Endothelial cell of umbilical vein (primary cell): ENCODE results near the gene TATDN3. TPM values are rescaled to one million over a fixed set of nuclear protein-coding genes. Genes with fewer than 3 reads are reported as not detected.

Experiments used
- BruUV-seq: library from RNA; stranded (reverse); fragments of 400-500 nt; replicated peaks from 2 replicates; lab custom pipeline; 2021; lab: Mats Ljungman, UMichigan
- CTCF ChIA-PET: fragments of 300-600, 350-600 bp; sonication (Branson Sonifier 250); formaldehyde crosslinking; loops from one replicate; lab custom pipeline; 2021; ENCODE audit warnings: antibody characterized with exemption, inconsistent platforms; lab: Charles Lee
- POLR2A ChIA-PET: fragments of 300-600, 350-600 bp; sonication (Branson Sonifier 250); formaldehyde crosslinking; loops from one replicate; lab custom pipeline; 2021; ENCODE audit warnings: antibody characterized with exemption, inconsistent platforms; lab: Charles Lee
- DNase-seq: peaks from one replicate; pipeline ENCODE4 v3.0.0-alpha.2; 2011; ENCODE audit warnings: low read depth, low spot score
- FAIRE-seq: peaks from 2 replicates; lab custom pipeline; 2011; peaks lifted over from hg19 to GRCh38; lab: Jason Lieb, UNC
- H2AFZ ChIP-seq: 2 replicates; pipeline ENCODE4 v1.6.0; 2012; ENCODE audit warnings: low read depth, low read length, control low read depth, inconsistent platforms
- H3K27ac ChIP-seq: 2 replicates; pipeline ENCODE4 v1.5.1; 2011; ENCODE audit warnings: low read depth, mild to moderate bottlenecking, control low read depth, low read length, moderate library complexity; ENCODE audit not compliant: insufficient read depth
- H3K27me3 ChIP-seq, 2 experiments: 2 replicates each; pipeline versions ENCODE4 v1.6.0 to v1.6.1; 2011; ENCODE audit warnings: low read length in 2 of 2, mixed read lengths in 1 of 2; ENCODE audit not compliant: control insufficient read depth in 2 of 2, insufficient read depth in 2 of 2
- H3K36me3 ChIP-seq, 2 experiments: 2 replicates in 1 of 2; 3 replicates in 1 of 2; pipeline ENCODE4 v1.5.1; 2011; ENCODE audit warnings: low read length in 2 of 2, mild to moderate bottlenecking in 1 of 2, moderate library complexity in 1 of 2; ENCODE audit not compliant: control insufficient read depth in 2 of 2, insufficient read depth in 2 of 2; ENCODE audit errors: extremely low read depth in 1 of 2
- H3K4me1 ChIP-seq: 3 replicates; pipeline ENCODE4 v1.5.1; 2011; ENCODE audit warnings: mild to moderate bottlenecking, low read length; ENCODE audit not compliant: control insufficient read depth, insufficient read depth; ENCODE audit errors: extremely low read depth
- H3K4me2 ChIP-seq: 2 replicates; pipeline ENCODE4 v1.6.1; 2011; ENCODE audit warnings: low read length, control low read depth, mixed read lengths; ENCODE audit not compliant: insufficient read depth
- H3K4me3 ChIP-seq, 3 experiments: fragments of 200-600 bp in 1 of 3; sonication (generic), shearing (Covaris generic) in 1 of 3; replicated peaks in 1 of 3; 2 replicates each; pipeline ENCODE4 v1.5.1; 2011 to 2016; ENCODE audit warnings: control low read depth in 3 of 3, low read length in 3 of 3, mild to moderate bottlenecking in 2 of 3, inconsistent platforms in 1 of 3, low read depth in 1 of 3, moderate library complexity in 1 of 3; ENCODE audit not compliant: insufficient read depth in 1 of 3
- H3K79me2 ChIP-seq: 2 replicates; pipeline ENCODE4 v1.6.0; 2012; ENCODE audit warnings: low read length, inconsistent platforms; ENCODE audit not compliant: control insufficient read depth, insufficient read depth
- H3K9ac ChIP-seq: replicated peaks from 2 replicates; pipeline ENCODE3; 2011; ENCODE audit warnings: low read length, control low read depth; ENCODE audit not compliant: insufficient read depth; ENCODE audit errors: extremely low read depth
- H3K9me1 ChIP-seq: replicated peaks from 3 replicates; pipeline ENCODE4 v1.6.0; 2011; ENCODE audit warnings: mild to moderate bottlenecking, low read length; ENCODE audit not compliant: control insufficient read depth, insufficient read depth; ENCODE audit errors: extremely low read depth
- H3K9me3 ChIP-seq: replicated peaks from 2 replicates; pipeline ENCODE4 v1.5.1; 2012; ENCODE audit warnings: low read length, inconsistent platforms; ENCODE audit not compliant: control insufficient read depth, insufficient read depth
- H4K20me1 ChIP-seq: replicated peaks from 2 replicates; pipeline ENCODE3; 2011; ENCODE audit warnings: mild to moderate bottlenecking, low read length; ENCODE audit not compliant: control insufficient read depth, insufficient read depth; ENCODE audit errors: extremely low read depth
- CTCF ChIP-seq, 2 donors: IDR thresholded peaks; 1 replicate in 1 of 2; 2 replicates in 1 of 2; pipeline ENCODE4 v1.5.1; 2011; ENCODE audit warnings: low read length in 2 of 2, mild to moderate bottlenecking in 2 of 2, moderate library complexity in 2 of 2, control low read depth in 1 of 2, inconsistent platforms in 1 of 2, low read depth in 1 of 2; ENCODE audit not compliant: insufficient read depth in 1 of 2; ENCODE audit errors: extremely low read depth in 1 of 2
- EZH2 ChIP-seq: IDR thresholded peaks from 2 replicates; pipeline ENCODE4 v1.6.1; 2012; ENCODE audit warnings: borderline replicate concordance, low read depth, mild to moderate bottlenecking, moderate library complexity, low read length, inconsistent platforms; ENCODE audit not compliant: severe bottlenecking
- FOS ChIP-seq: IDR thresholded peaks from 2 replicates; pipeline ENCODE4 v1.6.1; 2011; ENCODE audit warnings: mild to moderate bottlenecking, low read length, moderate library complexity, borderline replicate concordance; ENCODE audit not compliant: insufficient read depth
- GATA2 ChIP-seq: IDR thresholded peaks from 2 replicates; pipeline ENCODE4 v1.7.0; 2011; ENCODE audit warnings: low read depth, mild to moderate bottlenecking, moderate library complexity, mixed read lengths, low read length; ENCODE audit not compliant: insufficient read length, insufficient read depth
- JUN ChIP-seq: IDR thresholded peaks from 2 replicates; pipeline ENCODE4 v1.6.1; 2011; ENCODE audit warnings: borderline replicate concordance, low read depth; ENCODE audit not compliant: insufficient read length, insufficient read depth
- MAX ChIP-seq: IDR thresholded peaks from 2 replicates; pipeline ENCODE4 v1.6.1; 2011; ENCODE audit not compliant: insufficient read depth, insufficient read length
- MYC ChIP-seq: IDR thresholded peaks from one replicate; pipeline ENCODE4 v1.6.1; 2011; ENCODE audit warnings: mild to moderate bottlenecking, low read depth, low read length
- POLR2A ChIP-seq: IDR thresholded peaks from 2 replicates; pipeline ENCODE4 v1.6.1; 2012; ENCODE audit warnings: low read depth, mild to moderate bottlenecking, control low read depth, low read length
- POLR2AphosphoS5 ChIP-seq: IDR thresholded peaks from 2 replicates; pipeline ENCODE4 v1.6.1; 2012; ENCODE audit warnings: low read depth, mild to moderate bottlenecking, control low read depth, low read length, moderate library complexity; ENCODE audit not compliant: insufficient read depth
- dilution Hi-C: fragments of 300-500 bp; cut with MboI; formaldehyde crosslinking; loops from one replicate; pipeline ENCODE4 v1.15.0; 2019; ENCODE audit warnings: low sequenced_read_pairs; ENCODE audit not compliant: extremely low pct_ligation_motif_present
- intact Hi-C: fragments of 100-400 bp; cut with micrococcal nuclease; formaldehyde crosslinking; loops from one replicate; pipeline ENCODE4 v1.10.0; 2022
- polyA plus RNA-seq, 4 experiments: library from polyadenylated mRNA; depleted of rRNA in 3 of 4; stranded (reverse) in 3 of 4; unstranded in 1 of 4; fragments of >200 nt; gene quantifications; 2 replicates each; pipeline versions ENCODE4 v1.2.1 to v1.2.3, GENCODE V29; 2011 to 2012; ENCODE audit warnings: missing spikeins in 1 of 4
- total RNA-seq: library from RNA; stranded (reverse); gene quantifications from 2 replicates; pipeline ENCODE4 v1.2.3, GENCODE V29; 2021

The TATDN3 gene
- total and polyA plus RNA-seq, 2 donors (not counting 3 experiments of a cell fraction or from before 2014, with no cell fraction given), result 4.3 to 8.0 TPM

- FAIRE-seq (no peak), DNase-seq (no peak)
- no peaks in the 10 kb centered on the region for H3K9me1 ChIP-seq
- TF ChIP-seq MAX (no peak), FOS (no peak), POLR2A (no peak), POLR2AphosphoS5 (no peak)
- H3K36me3 ChIP-seq, result no peaks in the 10 kb centered on the region
- H3K4me1 ChIP-seq, result no peaks in the 10 kb centered on the region
- dilution Hi-C loops, result no loop called here
- H2AFZ ChIP-seq, result no peak overlapping the region
- H3K27me3 ChIP-seq, result no peaks in the 10 kb centered on the region
- ChIA-PET CTCF (interaction anchor here (0.8 to 1.3 kb wide), 4 partner anchors 10 to 20 kb away, joined by 3 to 8 read pairs (median 3); no protein-coding TSS in a partner anchor), POLR2A (no interaction called here)
- H3K27ac ChIP-seq, result no peak overlapping the region
- no peaks in the 10 kb centered on the region for H4K20me1 ChIP-seq
- no TSS peak for BruUV-seq
- intact Hi-C loops, result no loop called here
- no peak overlapping the region for H3K4me3 ChIP-seq
- H3K79me2 ChIP-seq, result peaks cover 2% of the 10 kb centered on the region
- H3K4me2 ChIP-seq, result no peak overlapping the region
- no peaks in the 10 kb centered on the region for H3K9me3 ChIP-seq
- H3K9ac ChIP-seq, result no peak overlapping the region
These were observed 22.1 kb upstream of the TATDN3 start for GRCh38 chr1:212769459-212770167.

GRCh38 chr1:212771341-212771740 lies 20.4 kb upstream of the TATDN3 start:
- intact Hi-C loops (no loop called here), dilution Hi-C loops (no loop called here)
- Histone ChIP-seq H3K4me2 (no peak overlapping the region), H4K20me1 (no peaks in the 10 kb centered on the region), H3K27ac (no peak overlapping the region), H3K36me3 (no peaks in the 10 kb centered on the region), H3K9me1 (no peaks in the 10 kb centered on the region), H3K9ac (no peak overlapping the region), H2AFZ (no peak overlapping the region), H3K79me2 (peaks cover 2% of the 10 kb centered on the region), H3K27me3 (no peaks in the 10 kb centered on the region), H3K4me3 (no peak overlapping the region), H3K9me3 (no peaks in the 10 kb centered on the region), H3K4me1 (no peaks in the 10 kb centered on the region)
- TF ChIP-seq CTCF (IDR thresholded peaks at IDR 0.05; ENCODE audit: extremely low read depth in 1 of 2, insufficient read depth in 1 of 2, low read depth in 1 of 2, low read length in 2 of 2) (no peak), POLR2A (no peak), FOS (no peak), MAX (no peak), MYC (no peak), JUN (no peak), EZH2 (no peak), GATA2 (no peak), POLR2AphosphoS5 (no peak)
- no TSS peak for BruUV-seq
- ChIA-PET POLR2A (no interaction called here), CTCF (interaction anchor here (0.6 to 2.5 kb wide), 2 partner anchors 22 to 220 kb away, joined by 3 to 8 read pairs; no protein-coding TSS in a partner anchor)
- DNase-seq (no peak), FAIRE-seq (no peak)
